Measurements from ENCODE around the gene EPN1.
"Not testable (repeated sequence)": the region's sequence is repeated elsewhere in the genome, so short reads cannot be mapped to it uniquely, and the experiment has no call there.

EPN1 gene

DNA sequence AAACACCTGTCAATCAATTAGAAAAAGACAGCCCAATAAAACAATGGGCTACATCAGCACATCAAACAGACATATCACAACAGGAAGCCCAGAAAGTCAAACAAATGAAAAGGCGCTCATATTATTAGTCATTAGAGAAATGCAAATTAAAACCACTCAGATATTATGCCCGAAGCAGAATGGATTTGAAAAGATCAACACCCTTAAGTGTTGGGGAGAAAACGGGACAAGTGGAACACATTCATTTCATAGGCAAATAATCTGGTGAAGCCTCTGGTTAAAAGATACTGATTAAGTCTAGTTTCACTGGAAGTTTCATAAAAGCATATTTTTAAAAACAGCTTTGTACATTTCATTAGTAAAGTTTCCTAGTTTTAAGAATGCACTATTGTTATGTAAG is 45.8 kb downstream of the EPN1 start:
- no peak overlapping the region for H3K18ac ChIP-seq (ENCODE audit: low read depth in 1 of 2, low read length in 2 of 2)
- no peak overlapping the region for H2BK12ac ChIP-seq (ENCODE audit: low read length in 2 of 2)
- H2BK5ac ChIP-seq (ENCODE audit: low read depth, low read length, poor library complexity, severe bottlenecking) = no peak overlapping the region
- no peaks in the 10 kb centered on the region for H3K36me3 ChIP-seq (ENCODE audit: control insufficient read depth in 1 of 2, insufficient read depth in 2 of 2, low read depth in 1 of 2, low read length in 2 of 2)
- H3K4me2 ChIP-seq (ENCODE audit: low read length, poor library complexity, severe bottlenecking) = no peak overlapping the region
- H3K4me1 ChIP-seq (ENCODE audit: control insufficient read depth, insufficient read depth, low read depth, low read length) = no peaks in the 10 kb centered on the region
- no peak overlapping the region for H2BK120ac ChIP-seq (ENCODE audit: low read depth, low read length)
- no peak overlapping the region for H2BK15ac ChIP-seq (ENCODE audit: low read depth, poor library complexity, severe bottlenecking)
- WGBS = 39% methylated on average over 2 of the region's 3 CpGs
- H3K9me3 ChIP-seq (ENCODE audit: control insufficient read depth, low read length) = peaks cover 17% of the 10 kb centered on the region
- H3K9ac ChIP-seq (ENCODE audit: low read length) = no peak overlapping the region
- H2AK5ac ChIP-seq (ENCODE audit: low read length, severe bottlenecking) = no peak overlapping the region
- no peak overlapping the region for H2AFZ ChIP-seq (ENCODE audit: low read depth, low read length)
- no peak overlapping the region for H3K4me3 ChIP-seq (ENCODE audit: insufficient read depth in 1 of 2, low read depth in 1 of 2, low read length in 2 of 2)
- H3K27ac ChIP-seq (ENCODE audit: low read length, poor library complexity, severe bottlenecking) = no peak overlapping the region
- H4K8ac ChIP-seq (ENCODE audit: low read length) = no peak overlapping the region
- no peak overlapping the region for H3K4ac ChIP-seq (ENCODE audit: low read depth in 1 of 2, low read length in 2 of 2)
- H3K27me3 ChIP-seq (ENCODE audit: control insufficient read depth in 1 of 2, insufficient read depth in 1 of 2, low read length in 2 of 2) = no peaks in the 10 kb centered on the region
- no peak overlapping the region for H3K23ac ChIP-seq (ENCODE audit: low read length in 2 of 2)
- no peak overlapping the region for H4K91ac ChIP-seq (ENCODE audit: low read length)
- no peaks in the 10 kb centered on the region for H3K79me1 ChIP-seq (replicated peaks; ENCODE audit: low read length, poor library complexity, severe bottlenecking)
- DNase-seq = no peak
- no peak overlapping the region for H3K14ac ChIP-seq (ENCODE audit: low read length in 2 of 2)

DNA sequence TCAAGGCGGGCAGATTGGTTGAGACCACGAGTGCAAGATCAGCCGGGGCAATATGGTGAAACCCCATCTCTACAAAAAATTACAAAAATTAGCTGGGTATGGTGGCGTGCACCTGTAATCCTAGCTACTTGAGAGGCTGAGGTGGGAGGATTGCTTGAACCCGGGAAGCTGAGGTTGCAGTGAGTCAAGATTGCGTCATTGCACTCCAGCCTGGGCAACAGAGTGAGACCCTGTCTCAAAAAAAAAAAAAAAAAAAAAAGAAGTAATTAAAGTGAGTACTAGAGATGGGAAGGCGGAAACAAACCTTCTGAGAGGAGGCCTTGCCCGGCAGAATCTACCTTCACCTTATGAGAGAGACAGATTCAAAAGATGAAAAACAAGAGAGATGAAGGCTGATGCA is 48.5 kb downstream of the EPN1 start:
- no peak overlapping the region for H3K14ac ChIP-seq (ENCODE audit: low read length in 2 of 2)
- no peaks in the 10 kb centered on the region for H3K27me3 ChIP-seq (ENCODE audit: control insufficient read depth in 1 of 2, insufficient read depth in 1 of 2, low read length in 2 of 2)
- H2BK5ac ChIP-seq (ENCODE audit: low read depth, low read length, poor library complexity, severe bottlenecking) = no peak overlapping the region
- no peak overlapping the region for H4K91ac ChIP-seq (ENCODE audit: low read length)
- no peaks in the 10 kb centered on the region for H3K4me1 ChIP-seq (ENCODE audit: control insufficient read depth, insufficient read depth, low read depth, low read length)
- no peaks in the 10 kb centered on the region for H3K79me1 ChIP-seq (replicated peaks; ENCODE audit: low read length, poor library complexity, severe bottlenecking)
- no peak overlapping the region for H2BK120ac ChIP-seq (ENCODE audit: low read depth, low read length)
- no peak overlapping the region for H3K23ac ChIP-seq (ENCODE audit: low read length in 2 of 2)
- WGBS = 88% methylated on average over 5 of the region's 8 CpGs
- no peak for DNase-seq
- no peak overlapping the region for H3K9ac ChIP-seq (ENCODE audit: low read length)
- no peak overlapping the region for H3K27ac ChIP-seq (ENCODE audit: low read length, poor library complexity, severe bottlenecking)
- no peak overlapping the region for H3K4me2 ChIP-seq (ENCODE audit: low read length, poor library complexity, severe bottlenecking)
- no peak overlapping the region for H2BK12ac ChIP-seq (ENCODE audit: low read length in 2 of 2)
- no peak overlapping the region for H4K8ac ChIP-seq (ENCODE audit: low read length)
- no peak overlapping the region for H3K4ac ChIP-seq (ENCODE audit: low read depth in 1 of 2, low read length in 2 of 2)
- H3K9me3 ChIP-seq (ENCODE audit: control insufficient read depth, low read length) = peaks cover 15% of the 10 kb centered on the region
- no peak overlapping the region for H2BK15ac ChIP-seq (ENCODE audit: low read depth, poor library complexity, severe bottlenecking)
- no peak overlapping the region for H3K18ac ChIP-seq (ENCODE audit: low read depth in 1 of 2, low read length in 2 of 2)
- no peak overlapping the region for H3K4me3 ChIP-seq (ENCODE audit: insufficient read depth in 1 of 2, low read depth in 1 of 2, low read length in 2 of 2)
- no peak overlapping the region for H2AFZ ChIP-seq (ENCODE audit: low read depth, low read length)
- H2AK5ac ChIP-seq (ENCODE audit: low read length, severe bottlenecking) = no peak overlapping the region
- H3K36me3 ChIP-seq (ENCODE audit: control insufficient read depth in 1 of 2, insufficient read depth in 2 of 2, low read depth in 1 of 2, low read length in 2 of 2) = no peaks in the 10 kb centered on the region

DNA sequence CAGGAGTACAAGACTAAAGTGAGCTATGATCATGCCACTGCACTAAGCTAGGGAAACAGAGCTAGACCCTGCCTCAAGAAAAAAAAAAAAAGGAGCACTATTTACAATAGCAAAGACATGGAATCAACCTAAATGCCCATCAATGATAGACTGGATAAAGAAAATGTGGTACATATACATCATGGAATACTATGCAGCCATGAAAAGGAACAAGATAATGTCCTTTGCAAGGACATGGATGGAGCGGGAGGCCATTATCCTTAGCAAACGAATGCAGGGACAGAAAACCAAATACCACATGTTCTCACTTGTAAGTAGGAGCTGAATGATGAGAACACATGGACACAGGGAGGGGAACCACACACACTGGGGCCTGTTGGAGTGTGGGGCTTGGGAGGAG is 55.4 kb downstream of the EPN1 start:
- H3K4me1 ChIP-seq (ENCODE audit: control insufficient read depth, insufficient read depth, low read depth, low read length); H3K4ac ChIP-seq (ENCODE audit: low read depth in 1 of 2, low read length in 2 of 2); DNase-seq; H3K23ac ChIP-seq (ENCODE audit: low read length in 2 of 2); H3K9ac ChIP-seq (ENCODE audit: low read length); H3K27ac ChIP-seq (ENCODE audit: low read length, poor library complexity, severe bottlenecking); H2AFZ ChIP-seq (ENCODE audit: low read depth, low read length); H3K4me3 ChIP-seq (ENCODE audit: insufficient read depth in 1 of 2, low read depth in 1 of 2, low read length in 2 of 2); H3K14ac ChIP-seq (ENCODE audit: low read length in 2 of 2); H2BK5ac ChIP-seq (ENCODE audit: low read depth, low read length, poor library complexity, severe bottlenecking); H3K36me3 ChIP-seq (ENCODE audit: control insufficient read depth in 1 of 2, insufficient read depth in 2 of 2, low read depth in 1 of 2, low read length in 2 of 2); H3K18ac ChIP-seq (ENCODE audit: low read depth in 1 of 2, low read length in 2 of 2); H4K91ac ChIP-seq (ENCODE audit: low read length); H2BK120ac ChIP-seq (ENCODE audit: low read depth, low read length); H2BK12ac ChIP-seq (ENCODE audit: low read length in 2 of 2); H3K4me2 ChIP-seq (ENCODE audit: low read length, poor library complexity, severe bottlenecking); H2AK5ac ChIP-seq (ENCODE audit: low read length, severe bottlenecking); H2BK15ac ChIP-seq (ENCODE audit: low read depth, poor library complexity, severe bottlenecking); H3K79me1 ChIP-seq (replicated peaks; ENCODE audit: low read length, poor library complexity, severe bottlenecking); H4K8ac ChIP-seq (ENCODE audit: low read length); H3K27me3 ChIP-seq (ENCODE audit: control insufficient read depth in 1 of 2, insufficient read depth in 1 of 2, low read length in 2 of 2): not testable (repeated sequence)
- WGBS = 73% methylated on average over 2 of the region's 2 CpGs
- peaks cover 15% of the 10 kb centered on the region for H3K9me3 ChIP-seq (ENCODE audit: control insufficient read depth, low read length)

DNA sequence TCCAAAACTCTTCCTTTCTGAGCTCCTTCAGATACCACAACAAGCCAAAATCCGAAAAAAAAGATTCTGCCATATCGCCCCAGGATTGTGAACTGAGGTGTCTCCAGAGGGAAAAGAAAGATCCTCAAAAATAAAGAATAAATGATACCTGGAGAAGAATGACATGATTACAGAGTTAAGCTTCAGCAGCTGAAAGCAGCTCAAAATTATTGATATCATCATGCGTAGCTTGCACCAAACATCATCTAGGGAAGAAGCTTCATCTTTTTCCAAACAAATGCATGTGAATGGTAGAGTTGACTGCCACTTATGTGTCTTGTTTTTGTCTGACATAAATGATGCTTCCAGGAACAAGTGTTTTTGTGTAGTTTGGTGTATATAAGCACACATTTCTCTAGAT is 63.3 kb downstream of the EPN1 start, which contains the start of gene NLRP9:
Gene NLRP9 (minus strand): TSS at position 101 of the 400 bp plus-strand sequence. CDS start 28 bp downstream, at position 73.
- no peak for DNase-seq
- no peaks in the 10 kb centered on the region for H3K4me1 ChIP-seq (ENCODE audit: control insufficient read depth, insufficient read depth, low read depth, low read length)
- H3K27ac ChIP-seq (ENCODE audit: low read length, poor library complexity, severe bottlenecking) = no peak within 1 kb of the TSS
- no peaks in the 10 kb centered on the region for H3K27me3 ChIP-seq (ENCODE audit: control insufficient read depth in 1 of 2, insufficient read depth in 1 of 2, low read length in 2 of 2)
- no peak within 1 kb of the TSS for H3K23ac ChIP-seq (ENCODE audit: low read length in 2 of 2)
- H2BK120ac ChIP-seq (ENCODE audit: low read depth, low read length) = no peak within 1 kb of the TSS
- H3K36me3 ChIP-seq (ENCODE audit: control insufficient read depth in 1 of 2, insufficient read depth in 2 of 2, low read depth in 1 of 2, low read length in 2 of 2) = no peaks in the 10 kb centered on the region
- no peak within 1 kb of the TSS for H3K4ac ChIP-seq (ENCODE audit: low read depth in 1 of 2, low read length in 2 of 2)
- no peak within 1 kb of the TSS for H4K91ac ChIP-seq (ENCODE audit: low read length)
- no peak within 1 kb of the TSS for H2BK12ac ChIP-seq (ENCODE audit: low read length in 2 of 2)
- H2BK5ac ChIP-seq (ENCODE audit: low read depth, low read length, poor library complexity, severe bottlenecking) = no peak within 1 kb of the TSS
- H3K4me2 ChIP-seq (ENCODE audit: low read length, poor library complexity, severe bottlenecking) = no peak within 1 kb of the TSS
- H3K18ac ChIP-seq (ENCODE audit: low read depth in 1 of 2, low read length in 2 of 2) = no peak within 1 kb of the TSS
- peaks cover 4% of the 10 kb centered on the region for H3K9me3 ChIP-seq (ENCODE audit: control insufficient read depth, low read length)
- H2AFZ ChIP-seq (ENCODE audit: low read depth, low read length) = no peak within 1 kb of the TSS
- no peak within 1 kb of the TSS for H2AK5ac ChIP-seq (ENCODE audit: low read length, severe bottlenecking)
- no peak within 1 kb of the TSS for H4K8ac ChIP-seq (ENCODE audit: low read length)
- no peak within 1 kb of the TSS for H2BK15ac ChIP-seq (ENCODE audit: low read depth, poor library complexity, severe bottlenecking)
- no peak within 1 kb of the TSS for H3K9ac ChIP-seq (ENCODE audit: low read length)
- 100% methylated on average over 1 of the region's 3 CpGs for WGBS
- no peaks in the 10 kb centered on the region for H3K79me1 ChIP-seq (replicated peaks; ENCODE audit: low read length, poor library complexity, severe bottlenecking)
- H3K4me3 ChIP-seq (ENCODE audit: insufficient read depth in 1 of 2, low read depth in 1 of 2, low read length in 2 of 2) = no peak within 1 kb of the TSS
- H3K14ac ChIP-seq (ENCODE audit: low read length in 2 of 2) = no peak within 1 kb of the TSS

Data from mesenchymal stem cell (in vitro differentiated cells and primary cell).